Measurements from ENCODE around the gene CCDC15.
"Not testable (repeated sequence)": the region's sequence is repeated elsewhere in the genome, so short reads cannot be mapped to it uniquely, and the experiment has no call there.

CCDC15 gene

GRCh38 chr11:125001079-125001778, 47.2 kb downstream of the CCDC15 start:
- peak; percentile 85 to 89 for DNase-seq

- no peak for DNase-seq
Observed at GRCh38 chr11:125001849-125002248, 47.8 kb downstream of the CCDC15 start.

- DNase-seq = no peak
Observed at GRCh38 chr11:125005491-125005890, 51.5 kb downstream of the CCDC15 start.

GRCh38 chr11:125016413-125016812, 62.4 kb downstream of the CCDC15 start:
- no peak for DNase-seq

- DNase-seq = no peak
Observed at GRCh38 chr11:125020342-125020741, 66.3 kb downstream of the CCDC15 start.

GRCh38 chr11:125022551-125022950, 68.5 kb downstream of the CCDC15 start:
- DNase-seq = no peak

- no peak for DNase-seq
Observed at GRCh38 chr11:125025968-125026367, 72.0 kb downstream of the CCDC15 start.

- DNase-seq = not testable (repeated sequence)
Observed at GRCh38 chr11:125029431-125029830, 75.4 kb downstream of the CCDC15 start.

GRCh38 chr11:125036933-125037332, 82.9 kb downstream of the CCDC15 start:
- DNase-seq = no peak

- no peak for DNase-seq
Observed at GRCh38 chr11:125049164-125049792, 95.3 kb downstream of the CCDC15 start.

- no peak for DNase-seq
Observed at GRCh38 chr11:125052047-125052446, 98.0 kb downstream of the CCDC15 start.

- DNase-seq = no peak
Observed at GRCh38 chr11:125053167-125053566, 99.2 kb downstream of the CCDC15 start.

- no peak for DNase-seq
Observed at GRCh38 chr11:125055107-125055715, 101.2 kb downstream of the CCDC15 start.

- not testable (repeated sequence) for DNase-seq
Observed at GRCh38 chr11:125056111-125056510, 102.1 kb downstream of the CCDC15 start.

- DNase-seq = peak in 1 of 2 experiments; percentile 25
Observed at GRCh38 chr11:125056931-125057692, 103.1 kb downstream of the CCDC15 start.

GRCh38 chr11:125057693-125058016, 103.7 kb downstream of the CCDC15 start:
- no peak for DNase-seq

GRCh38 chr11:125061281-125061680, 107.3 kb downstream of the CCDC15 start:
- no peak for DNase-seq

- peak in 1 of 2 experiments; percentile 43 for DNase-seq
Observed at GRCh38 chr11:125062218-125062930, 108.4 kb downstream of the CCDC15 start.

GRCh38 chr11:125062931-125063428, 109.0 kb downstream of the CCDC15 start, which contains the start of gene SLC37A2:
Gene SLC37A2, plus strand, starts transcription at chr11:125063305. Its CDS starts 63 bp downstream, at chr11:125063368.
- DNase-seq = peak; percentile 43 to 84

- DNase-seq = no peak
Observed at GRCh38 chr11:125063429-125064043, 109.5 kb downstream of the CCDC15 start.

GRCh38 chr11:125064070-125064469, 110.1 kb downstream of the CCDC15 start:
- DNase-seq = no peak

GRCh38 chr11:125068368-125068767, 114.4 kb downstream of the CCDC15 start:
- DNase-seq = no peak

Measured in NCI-H526 (cell line).